Osteocyte (in vitro differentiated cells): ENCODE measurements around the gene SNRPA. TPM values are rescaled to one million over a fixed set of nuclear protein-coding genes. Genes with fewer than 3 reads are reported as not detected.
"Not testable (repeated sequence)": the region's sequence is repeated elsewhere in the genome, so short reads cannot be mapped to it uniquely, and the experiment has no call there.

Source experiments
- DNase-seq: peaks from one replicate; pipeline ENCODE4 v3.0.0; 2021; ENCODE audit warnings: mixed read lengths; ENCODE audit not compliant: unreplicated experiment; ENCODE audit errors: extremely low spot score
- H3K27ac Mint-ChIP-seq: one replicate; pipeline ENCODE4 v1.8.0; 2021; ENCODE audit warnings: mild to moderate bottlenecking, mixed read lengths; ENCODE audit not compliant: unreplicated experiment
- H3K27me3 Mint-ChIP-seq: one replicate; pipeline ENCODE4 v1.8.0; 2021; ENCODE audit warnings: mixed read lengths; ENCODE audit not compliant: unreplicated experiment
- H3K36me3 Mint-ChIP-seq: one replicate; pipeline ENCODE4 v1.8.0; 2021; ENCODE audit warnings: mixed read lengths; ENCODE audit not compliant: unreplicated experiment
- H3K4me1 Mint-ChIP-seq: one replicate; pipeline ENCODE4 v1.8.0; 2021; ENCODE audit warnings: mixed read lengths; ENCODE audit not compliant: unreplicated experiment
- H3K4me3 Mint-ChIP-seq: one replicate; pipeline ENCODE4 v1.8.0; 2021; ENCODE audit warnings: mild to moderate bottlenecking, moderate library complexity, mixed read lengths; ENCODE audit not compliant: unreplicated experiment
- H3K9me3 Mint-ChIP-seq: one replicate; pipeline ENCODE4 v1.8.0; 2021; ENCODE audit warnings: mixed read lengths; ENCODE audit not compliant: unreplicated experiment
- CTCF ChIP-seq: fragments of 200-600 bp; sonication (generic); IDR thresholded peaks from 2 replicates; pipeline ENCODE4 v1.5.0; 2021; ENCODE audit warnings: antibody characterized with exemption, mild to moderate bottlenecking, moderate library complexity
- total RNA-seq: library from RNA; stranded (reverse); gene quantifications from 2 replicates; pipeline ENCODE4 v1.2.1, GENCODE V29; 2021

Gene SNRPA
- total RNA-seq, 1 donor from 2014 or later: 53.2 TPM

- Mint-ChIP-seq H3K27ac (no peak overlapping the region), H3K4me3 (no peak overlapping the region), H3K4me1 (peaks cover 41% of the 10 kb centered on the region), H3K36me3 (peaks cover 21% of the 10 kb centered on the region), H3K9me3 (no peaks in the 10 kb centered on the region), H3K27me3 (no peaks in the 10 kb centered on the region)
- DNase-seq: no peak
- no peak for TF ChIP-seq CTCF
These were observed 28.9 kb upstream of the SNRPA start for GRCh38 chr19:40721936-40722661.

- Mint-ChIP-seq H3K36me3 (peaks cover 29% of the 10 kb centered on the region), H3K9me3 (no peaks in the 10 kb centered on the region), H3K4me1 (peaks cover 30% of the 10 kb centered on the region), H3K4me3 (no peak overlapping the region), H3K27me3 (no peaks in the 10 kb centered on the region), H3K27ac (no peak overlapping the region)
- no peak for TF ChIP-seq CTCF
- DNase-seq: no peak
These were observed 27.2 kb upstream of the SNRPA start for GRCh38 chr19:40723661-40724254.

- Mint-ChIP-seq H3K36me3 (peaks cover 29% of the 10 kb centered on the region), H3K4me3 (no peak overlapping the region), H3K27me3 (no peaks in the 10 kb centered on the region), H3K9me3 (no peaks in the 10 kb centered on the region), H3K4me1 (peaks cover 24% of the 10 kb centered on the region), H3K27ac (no peak overlapping the region)
- no peak for TF ChIP-seq CTCF
- DNase-seq: no peak
These were observed 26.7 kb upstream of the SNRPA start for GRCh38 chr19:40724315-40724714.

GRCh38 chr19:40724855-40725254 is 26.1 kb upstream of the SNRPA start:
- no peak for TF ChIP-seq CTCF
- H3K27me3 Mint-ChIP-seq: no peaks in the 10 kb centered on the region
- H3K36me3 Mint-ChIP-seq: peaks cover 29% of the 10 kb centered on the region
- H3K27ac Mint-ChIP-seq: no peak overlapping the region
- no peaks in the 10 kb centered on the region for H3K9me3 Mint-ChIP-seq
- DNase-seq: no peak
- H3K4me3 Mint-ChIP-seq: no peak overlapping the region
- H3K4me1 Mint-ChIP-seq: peaks cover 19% of the 10 kb centered on the region

- peaks cover 6% of the 10 kb centered on the region for H3K4me1 Mint-ChIP-seq
- peaks cover 31% of the 10 kb centered on the region for H3K36me3 Mint-ChIP-seq
- no peak for DNase-seq
- no peak overlapping the region for H3K4me3 Mint-ChIP-seq
- no peaks in the 10 kb centered on the region for H3K9me3 Mint-ChIP-seq
- H3K27me3 Mint-ChIP-seq: no peaks in the 10 kb centered on the region
- no peak for TF ChIP-seq CTCF
- no peak overlapping the region for H3K27ac Mint-ChIP-seq
These were observed 24.7 kb upstream of the SNRPA start for GRCh38 chr19:40726279-40726678.

GRCh38 chr19:40730065-40730464 is 20.9 kb upstream of the SNRPA start:
- DNase-seq, H3K4me1 Mint-ChIP-seq, H3K27me3 Mint-ChIP-seq, H3K27ac Mint-ChIP-seq, H3K4me3 Mint-ChIP-seq, H3K9me3 Mint-ChIP-seq: not testable (repeated sequence)
- H3K36me3 Mint-ChIP-seq: peaks cover 43% of the 10 kb centered on the region

- not testable (repeated sequence) for H3K27ac Mint-ChIP-seq, H3K27me3 Mint-ChIP-seq, DNase-seq, H3K4me1 Mint-ChIP-seq, H3K9me3 Mint-ChIP-seq, H3K4me3 Mint-ChIP-seq
- H3K36me3 Mint-ChIP-seq: peaks cover 46% of the 10 kb centered on the region
These were observed 18.7 kb upstream of the SNRPA start for GRCh38 chr19:40732304-40732703.
